ENCODE data around the gene SEL1L3.
"Not testable (repeated sequence)": the region's sequence is repeated elsewhere in the genome, so short reads cannot be mapped to it uniquely, and the experiment has no call there.

The SEL1L3 gene

DNA sequence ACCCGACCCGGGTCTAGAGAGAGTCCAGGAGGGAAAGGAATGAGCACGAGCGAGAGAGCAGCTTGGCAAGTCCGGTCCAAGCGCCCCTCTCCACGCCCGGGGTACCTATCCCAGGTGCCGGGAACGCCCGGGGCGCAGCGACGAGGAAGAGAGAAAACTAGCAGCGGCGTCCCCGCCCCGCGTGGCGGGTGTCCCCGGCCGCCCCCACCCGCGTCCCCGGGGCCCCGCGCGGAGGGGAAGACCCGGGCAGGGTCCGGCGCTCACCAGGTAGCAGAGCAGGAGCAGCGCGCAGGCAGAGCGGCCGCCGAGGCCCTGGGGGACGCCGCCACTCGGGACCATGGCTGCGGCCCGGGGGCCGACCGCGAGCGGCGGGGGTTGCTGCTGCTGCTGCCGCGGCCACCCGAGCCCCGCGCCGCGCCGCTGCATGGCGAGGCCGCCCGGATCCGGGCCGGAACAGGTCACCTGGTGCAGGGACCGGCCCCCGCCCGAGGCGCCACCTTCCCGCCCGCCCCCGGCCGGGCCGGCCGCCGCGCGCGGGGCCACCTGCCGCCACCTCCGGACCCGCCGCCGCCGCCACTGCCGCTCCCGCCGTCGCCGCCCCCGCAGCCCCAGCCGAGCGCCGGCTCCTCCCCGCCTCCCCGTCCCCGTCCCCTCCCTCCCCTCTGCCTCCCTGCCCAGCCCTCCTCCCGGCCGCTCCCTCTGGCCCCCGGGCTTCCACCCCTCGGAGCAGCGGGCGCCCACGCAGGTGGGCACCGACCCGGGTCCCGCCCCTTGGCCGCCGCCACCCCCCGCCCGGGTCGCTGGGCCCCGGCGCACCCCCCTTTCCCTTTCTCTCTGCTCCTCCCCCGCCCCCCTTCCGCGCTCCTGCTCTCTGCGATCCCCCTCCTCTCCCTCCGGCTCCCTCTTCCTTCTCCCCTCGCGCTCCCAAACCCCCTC, at the start of gene SEL1L3:
SEL1L3 (minus strand) TSS at position 578 of the 936 bp plus-strand sequence; CDS start at position 426, 152 bp downstream.
- in situ Hi-C loops (cut with MboI; ENCODE audit: low sequenced_read_pairs), result no loop called here

GRCh38 chr4:25911356-25911755, 48.6 kb upstream of the SEL1L3 start:
- in situ Hi-C loops (cut with MboI; ENCODE audit: low sequenced_read_pairs), result no loop called here

DNA sequence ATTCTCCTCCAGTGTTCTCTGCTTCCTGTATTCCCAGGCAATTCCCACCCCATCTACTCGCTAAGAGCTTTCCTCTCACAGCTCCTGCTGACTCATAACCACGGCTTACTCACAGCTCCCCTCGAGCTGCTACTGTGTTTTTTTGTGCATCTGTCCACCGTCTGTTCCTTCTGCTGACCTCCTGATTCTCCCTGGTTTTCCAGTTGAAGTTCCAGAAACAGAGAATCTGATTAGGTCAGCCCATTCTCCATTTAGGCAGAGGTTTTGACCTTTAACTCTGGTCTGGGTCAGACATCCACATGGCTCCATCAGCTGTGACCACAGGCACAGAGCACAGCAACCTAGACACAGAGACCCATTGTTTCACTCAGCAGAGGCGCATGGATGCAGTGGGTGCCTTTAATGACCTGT, 45.7 kb upstream of the SEL1L3 start:
- in situ Hi-C loops (cut with MboI; ENCODE audit: low sequenced_read_pairs), result no loop called here

GRCh38 chr4:25906113-25906512, 43.3 kb upstream of the SEL1L3 start:
- in situ Hi-C loops (cut with MboI; ENCODE audit: low sequenced_read_pairs), result not testable (repeated sequence)

DNA sequence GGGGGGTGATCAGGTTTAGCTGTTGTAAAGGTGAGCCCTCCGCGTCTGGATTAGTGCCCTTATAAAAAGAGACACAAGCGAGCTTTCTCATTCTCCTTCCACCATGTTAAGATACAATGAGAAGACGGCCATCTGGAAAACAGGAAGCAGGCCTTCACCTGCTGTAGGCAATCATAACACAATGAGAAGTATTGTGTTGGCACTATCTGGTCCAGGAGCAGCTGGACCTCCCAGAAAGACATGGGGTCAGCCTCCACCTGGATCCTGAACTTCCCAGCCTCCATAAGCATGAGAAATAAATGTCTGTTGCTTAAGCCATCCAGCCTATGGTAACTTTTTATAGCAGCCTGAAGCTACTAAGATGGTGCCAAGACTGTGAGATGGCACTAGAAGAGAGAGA, 42.6 kb upstream of the SEL1L3 start:
- in situ Hi-C loops (cut with MboI; ENCODE audit: low sequenced_read_pairs), result no loop called here

- in situ Hi-C loops (cut with MboI; ENCODE audit: low sequenced_read_pairs), result no loop called here
Observed at GRCh38 chr4:25904748-25905082, 41.9 kb upstream of the SEL1L3 start.

DNA sequence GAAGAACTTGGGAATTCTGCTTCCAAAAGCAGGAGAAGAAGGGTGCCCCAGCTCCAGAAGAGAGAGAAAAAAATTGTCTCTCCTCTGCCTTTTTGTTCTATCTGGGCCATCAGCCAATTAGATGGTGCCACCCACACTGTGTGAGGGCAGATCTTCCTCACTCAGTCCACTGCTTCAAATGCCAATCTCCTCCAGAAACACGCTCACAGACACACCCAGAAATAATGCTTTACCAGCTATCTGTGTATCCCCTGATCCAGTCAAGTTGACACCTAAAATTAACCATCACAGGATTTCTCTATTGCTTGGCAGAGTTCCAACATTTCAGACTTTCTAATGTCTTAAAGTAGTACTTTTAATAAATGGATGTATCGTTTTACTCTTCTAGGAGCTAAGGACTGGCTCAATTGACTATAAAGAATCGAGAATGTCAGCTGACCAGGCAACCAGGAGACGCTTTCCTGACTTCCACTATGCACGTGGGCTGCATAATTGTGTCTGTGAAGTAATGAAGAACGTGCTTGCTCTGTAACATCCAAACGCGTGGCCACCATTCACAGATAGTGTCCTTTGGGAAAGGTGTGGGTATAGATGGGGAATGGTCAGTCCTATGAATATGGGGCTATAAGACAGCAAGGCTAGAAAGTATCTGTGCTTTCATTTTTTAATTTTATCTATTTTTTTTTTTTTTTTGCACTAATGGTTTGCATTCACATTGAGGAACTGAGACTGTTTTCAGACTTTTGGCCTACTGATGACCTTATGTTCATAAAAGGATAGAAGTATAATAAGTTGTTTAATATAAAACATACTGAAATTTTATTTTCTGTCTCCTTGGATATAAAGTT, 41.3 kb upstream of the SEL1L3 start:
- in situ Hi-C loops (cut with MboI; ENCODE audit: low sequenced_read_pairs), result no loop called here

GRCh38 chr4:25901030-25901430, 38.2 kb upstream of the SEL1L3 start:
- in situ Hi-C loops (cut with MboI; ENCODE audit: low sequenced_read_pairs), result no loop called here

DNA sequence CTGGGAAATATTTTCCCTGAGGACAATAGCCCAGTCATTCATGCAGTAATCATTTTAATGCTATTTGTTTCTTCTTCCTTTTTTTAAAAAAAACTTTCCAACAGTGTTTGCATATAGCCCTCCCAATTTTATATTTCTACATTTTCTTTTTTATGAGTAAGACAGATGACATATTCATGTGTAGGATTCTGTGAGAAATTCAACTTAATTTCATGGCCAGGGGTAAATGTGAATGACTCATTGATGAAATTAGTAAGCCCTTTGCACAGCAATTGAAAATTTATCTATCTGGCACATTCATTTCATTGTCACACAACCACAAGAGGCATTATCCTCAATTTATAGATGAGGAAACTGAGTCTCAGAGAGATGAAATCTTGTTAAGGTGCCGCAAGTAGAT, 37.5 kb upstream of the SEL1L3 start:
- in situ Hi-C loops (cut with MboI; ENCODE audit: low sequenced_read_pairs), result no loop called here

DNA sequence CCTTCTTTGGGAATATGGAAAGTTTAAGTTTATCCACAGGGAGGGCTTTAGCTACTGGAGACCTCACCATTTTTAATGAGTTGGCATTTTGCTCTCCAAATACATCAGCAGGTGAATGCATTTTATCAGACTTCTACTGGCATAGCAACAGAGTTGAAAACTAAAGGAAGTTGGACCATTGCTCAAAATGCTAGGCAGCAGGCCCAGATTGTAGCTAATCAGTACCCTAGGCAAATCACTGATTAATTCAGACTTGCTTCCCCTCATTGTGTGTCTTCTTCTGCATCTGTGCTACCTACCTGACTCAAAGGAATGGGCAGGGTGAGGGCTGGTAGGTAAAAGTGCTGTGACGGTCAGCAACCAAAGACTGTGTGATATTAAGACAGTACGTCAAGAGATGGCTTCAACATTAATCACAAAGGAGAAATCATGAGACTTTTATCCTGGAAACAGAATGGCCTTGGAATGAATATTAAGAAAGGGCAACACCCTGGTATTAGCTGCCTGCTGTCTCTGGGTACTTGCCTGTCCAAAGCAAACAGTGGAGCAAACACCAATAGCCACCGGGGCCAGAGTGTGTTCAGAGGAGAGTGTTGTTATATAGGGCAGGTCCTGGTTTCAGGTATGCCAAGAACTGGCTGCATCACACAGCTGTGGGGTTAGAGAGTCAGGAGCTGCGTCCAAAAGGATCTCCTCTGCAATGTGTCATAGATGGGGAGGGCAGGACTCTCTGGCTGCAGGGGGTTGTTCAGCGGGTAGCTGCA, 34.2 kb upstream of the SEL1L3 start:
- in situ Hi-C loops (cut with MboI; ENCODE audit: low sequenced_read_pairs), result no loop called here

GRCh38 chr4:25892796-25893195, 30.0 kb upstream of the SEL1L3 start:
- in situ Hi-C loops (cut with MboI; ENCODE audit: low sequenced_read_pairs), result no loop called here

GRCh38 chr4:25890571-25891485, 28.0 kb upstream of the SEL1L3 start:
- in situ Hi-C loops (cut with MboI; ENCODE audit: low sequenced_read_pairs), result no loop called here

- in situ Hi-C loops (cut with MboI; ENCODE audit: low sequenced_read_pairs), result no loop called here
Observed at GRCh38 chr4:25889589-25890503, 27.1 kb upstream of the SEL1L3 start.

GRCh38 chr4:25888781-25889180, 26.0 kb upstream of the SEL1L3 start:
- in situ Hi-C loops (cut with MboI; ENCODE audit: low sequenced_read_pairs), result no loop called here

- in situ Hi-C loops (cut with MboI; ENCODE audit: low sequenced_read_pairs), result no loop called here
Observed at GRCh38 chr4:25884031-25884782, 21.4 kb upstream of the SEL1L3 start.

- in situ Hi-C loops (cut with MboI; ENCODE audit: low sequenced_read_pairs), result no loop called here
Observed at GRCh38 chr4:25883565-25883964, 20.8 kb upstream of the SEL1L3 start.

- in situ Hi-C loops (cut with MboI; ENCODE audit: low sequenced_read_pairs), result no loop called here
Observed at GRCh38 chr4:25882226-25882625, 19.4 kb upstream of the SEL1L3 start.

- in situ Hi-C loops (cut with MboI; ENCODE audit: low sequenced_read_pairs), result no loop called here
Observed at GRCh38 chr4:25881193-25881592, 18.4 kb upstream of the SEL1L3 start.

Data from HL-60/S4 (cell line).